Naive thymus-derived CD4-positive, alpha-beta T cell (primary cell): ENCODE results near the gene COX6B1. TPM values are rescaled to one million over a fixed set of nuclear protein-coding genes. Genes with fewer than 3 reads are reported as not detected.

Experiments
- ATAC-seq: fragments of 150-1000 bp; cut with Tn5 transposase; 2 replicates; pipeline ENCODE4 v1.10.0; 2021; ENCODE audit warnings: mild to moderate bottlenecking, moderate library complexity
- CTCF ChIA-PET: fragments of 350-600 bp; sonication (Branson Sonifier 250); formaldehyde crosslinking; loops from one replicate; lab custom pipeline; 2021; ENCODE audit warnings: antibody characterized with exemption; lab: Charles Lee
- POLR2A ChIA-PET: fragments of 350-600 bp; sonication (Branson Sonifier 250); formaldehyde crosslinking; loops from one replicate; lab custom pipeline; 2021; ENCODE audit warnings: antibody characterized with exemption, inconsistent platforms; lab: Charles Lee
- DNase-seq, 9 donors: peaks; one replicate each; pipeline versions ENCODE4 v3.0.0 to v3.0.0-alpha.2; 2020 to 2022; ENCODE audit warnings: mixed read lengths in 1 of 9
- H3K27ac ChIP-seq: one replicate; pipeline ENCODE4 v1.7.0; 2013; ENCODE audit warnings: mild to moderate bottlenecking, low read depth, low read length, moderate library complexity
- H3K27me3 ChIP-seq, 2 donors: one replicate each; pipeline ENCODE4 v1.7.0; 2013; ENCODE audit warnings: low read length in 2 of 2, mild to moderate bottlenecking in 2 of 2, moderate library complexity in 2 of 2; ENCODE audit not compliant: control insufficient read depth in 2 of 2, insufficient read depth in 2 of 2
- H3K36me3 ChIP-seq, 3 experiments: 1 replicate in 2 of 3; 2 replicates in 1 of 3; pipeline ENCODE4 v1.7.0; 2013; ENCODE audit warnings: low read length in 3 of 3, mild to moderate bottlenecking in 3 of 3, moderate library complexity in 1 of 3; ENCODE audit not compliant: insufficient read depth in 3 of 3, control insufficient read depth in 2 of 3
- H3K4me1 ChIP-seq, 2 donors: one replicate each; pipeline ENCODE4 v1.7.0; 2013; ENCODE audit warnings: low read length in 2 of 2, mild to moderate bottlenecking in 2 of 2, moderate library complexity in 1 of 2; ENCODE audit not compliant: control insufficient read depth in 2 of 2, insufficient read depth in 2 of 2
- H3K4me3 ChIP-seq: 2 replicates; pipeline ENCODE4 v1.7.0; 2013; ENCODE audit warnings: mild to moderate bottlenecking, low read length
- H3K9me3 ChIP-seq, 3 experiments: 1 replicate in 2 of 3; 2 replicates in 1 of 3; pipeline ENCODE4 v1.7.0; 2013; ENCODE audit warnings: low read length in 3 of 3; ENCODE audit not compliant: control insufficient read depth in 2 of 3
- H3K27ac Mint-ChIP-seq, 9 donors: one replicate each; pipeline ENCODE4 v1.8.0; 2020 to 2022; ENCODE audit warnings: mixed read lengths in 9 of 9, mild to moderate bottlenecking in 8 of 9, moderate library complexity in 5 of 9, inconsistent platforms in 2 of 9
- H3K27me3 Mint-ChIP-seq, 5 donors: one replicate each; pipeline ENCODE4 v1.8.0; 2021 to 2022; ENCODE audit warnings: mixed read lengths in 5 of 5, mild to moderate bottlenecking in 1 of 5
- H3K36me3 Mint-ChIP-seq, 5 donors: one replicate each; pipeline ENCODE4 v1.8.0; 2020 to 2022; ENCODE audit warnings: mixed read lengths in 5 of 5, mild to moderate bottlenecking in 3 of 5, inconsistent platforms in 1 of 5
- H3K4me1 Mint-ChIP-seq, 7 donors: one replicate each; pipeline ENCODE4 v1.8.0; 2020 to 2022; ENCODE audit warnings: mixed read lengths in 7 of 7, mild to moderate bottlenecking in 3 of 7, inconsistent platforms in 1 of 7
- H3K4me3 Mint-ChIP-seq, 10 donors: one replicate each; pipeline ENCODE4 v1.8.0; 2020 to 2022; ENCODE audit warnings: mild to moderate bottlenecking in 10 of 10, mixed read lengths in 10 of 10, moderate library complexity in 6 of 10, inconsistent platforms in 2 of 10
- H3K9me3 Mint-ChIP-seq, 11 donors: one replicate each; pipeline ENCODE4 v1.8.0; 2020 to 2022; ENCODE audit warnings: mixed read lengths in 11 of 11, mild to moderate bottlenecking in 4 of 11, inconsistent platforms in 1 of 11, moderate library complexity in 1 of 11
- intact Hi-C, 2 donors: fragments of 100-400 bp; cut with micrococcal nuclease; formaldehyde crosslinking; loops; one replicate each; pipeline ENCODE4 v1.15.1; 2023
- polyA plus RNA-seq, 2 donors: library from polyadenylated mRNA; unstranded; fragments of 300-500 nt; fragmentation: Illumina TruSeq; gene quantifications; one replicate each; pipeline ENCODE4 v1.2.3, GENCODE V29; 2021
- total RNA-seq, 6 experiments: library from RNA in 5 of 6; stranded (reverse) in 5 of 6; gene quantifications; 1 replicate in 5 of 6; 2 replicates in 1 of 6; pipeline ENCODE4 v1.2.3 and lab custom pipeline; 2021 to 2026

Gene COX6B1
- total and polyA plus RNA-seq, 7 experiments from 2014 or later: 172 to 873 (median 237) TPM

GRCh38 chr19:35628264-35628564 lies 19.9 kb upstream of the COX6B1 start:
- no peak for ATAC-seq
- POLR2A ChIA-PET: interaction anchor here (0.9 to 1.2 kb wide), 4 partner anchors 15 to 116 kb away, joined by 3 to 5 read pairs (median 4); partner anchors contain the start of genes PSENEN and U2AF1L4
- no peaks in the 10 kb centered on the region for H3K27me3 Mint-ChIP-seq

DNA sequence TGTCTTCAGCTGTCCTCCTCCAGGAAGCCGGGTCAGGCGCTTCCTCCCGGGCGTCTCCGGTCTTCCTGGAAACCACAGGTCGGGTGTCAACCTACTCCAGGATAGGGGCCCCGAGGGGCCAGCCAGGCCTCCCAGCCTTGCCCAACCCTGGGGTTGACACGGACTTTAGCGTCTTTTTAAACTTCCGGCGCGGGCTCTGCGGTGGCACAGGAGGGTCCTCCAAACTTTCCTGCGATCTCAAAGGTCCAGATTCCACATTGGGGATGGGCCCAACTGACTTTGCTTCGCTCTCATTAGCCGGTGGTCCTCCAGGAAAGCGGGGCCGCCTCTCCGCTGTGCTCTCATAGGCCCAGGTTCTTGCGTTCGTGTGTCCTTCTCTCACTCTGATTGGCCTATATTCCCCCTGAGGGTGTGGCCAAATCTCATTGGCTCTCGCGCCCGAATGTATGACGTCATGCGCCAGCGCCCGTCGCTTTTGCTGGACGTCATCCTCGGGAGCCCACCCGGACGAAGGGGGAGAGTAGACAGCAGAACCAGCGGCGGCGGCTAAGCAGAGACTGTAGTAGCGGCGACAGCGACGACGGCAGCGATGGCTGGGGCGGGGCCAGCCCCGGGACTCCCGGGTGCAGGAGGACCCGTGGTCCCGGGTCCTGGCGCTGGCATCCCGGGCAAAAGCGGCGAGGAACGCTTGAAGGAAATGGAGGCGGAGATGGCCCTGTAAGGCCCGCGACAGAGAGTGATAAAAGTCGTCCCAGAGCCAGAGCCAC lies 19.4 kb upstream of the COX6B1 start, which contains the start of gene RBM42:
Gene RBM42 (plus strand): TSS at position 472 of the 767 bp plus-strand sequence. CDS start 118 bp downstream, at position 590.
- H3K27ac ChIP-seq: peak within 1 kb of the TSS; percentile 89
- H3K4me3 Mint-ChIP-seq: peak within 1 kb of the TSS; percentile 91 to 100 (median 98)
- ATAC-seq (peak; percentile 100), DNase-seq (peak; percentile 87 to 98 (median 97))
- intact Hi-C loops: loop anchor here (1.0 to 5.0 kb wide), 10 partner anchors 15 to 488 kb away; partner anchors contain the start of genes COX6B1 (in 2 of the 2), HAUS5 (in 2 of the 2), TMEM147 (in 2 of the 2) and KMT2B (in 1 of the 2)
- ChIA-PET CTCF (no interaction called here), POLR2A (interaction anchor here (0.6 to 1.2 kb wide), 6 partner anchors 15 to 272 kb away, joined by 3 to 5 read pairs (median 4); partner anchors contain the start of genes HAUS5, PSENEN and U2AF1L4)
- no peaks in the 10 kb centered on the region for H3K27me3 Mint-ChIP-seq
- H3K4me3 ChIP-seq: peak within 1 kb of the TSS; percentile 89
- H3K36me3 ChIP-seq: peaks cover 15 to 40% (median 22%) of the 10 kb centered on the region in 3 experiments
- peaks cover 14 to 29% (median 18%) of the 10 kb centered on the region in 5 donors for H3K36me3 Mint-ChIP-seq
- H3K27ac Mint-ChIP-seq: peak within 1 kb of the TSS; percentile 92 to 100 (median 99)
- no peaks in the 10 kb centered on the region for H3K27me3 ChIP-seq
- peaks cover 12 to 35% (median 25%) of the 10 kb centered on the region in 7 donors for H3K4me1 Mint-ChIP-seq
- H3K4me1 ChIP-seq: peaks cover 6 to 15% of the 10 kb centered on the region in 2 donors
- peaks cover 0 to 3% (median 0%) of the 10 kb centered on the region in 11 donors for H3K9me3 Mint-ChIP-seq
- no peaks in the 10 kb centered on the region for H3K9me3 ChIP-seq

More at GRCh38 chr19:35628264-35628564, 19.9 kb upstream of the COX6B1 start:
- CTCF ChIA-PET: no interaction called here
- Histone ChIP-seq H3K36me3 (peaks cover 15 to 35% (median 19%) of the 10 kb centered on the region in 3 experiments), H3K4me3 (peak overlapping the region; percentile 89), H3K27ac (peak overlapping the region; percentile 89), H3K27me3 (no peaks in the 10 kb centered on the region), H3K4me1 (peaks cover 6 to 15% of the 10 kb centered on the region in 2 donors), H3K9me3 (no peaks in the 10 kb centered on the region)
- no peak for DNase-seq
- Mint-ChIP-seq H3K9me3 (peaks cover 0 to 3% (median 0%) of the 10 kb centered on the region in 11 donors), H3K4me3 (peak overlapping the region; percentile 91 to 100 (median 98)), H3K36me3 (peaks cover 12 to 26% (median 14%) of the 10 kb centered on the region in 5 donors), H3K27ac (peak overlapping the region; percentile 92 to 100 (median 99)), H3K4me1 (peaks cover 8 to 35% (median 22%) of the 10 kb centered on the region in 7 donors)
- intact Hi-C loops: loop anchor here (1.0 to 5.0 kb wide), 10 partner anchors 15 to 487 kb away; partner anchors contain the start of genes COX6B1 (in 2 of the 2), HAUS5 (in 2 of the 2), TMEM147 (in 2 of the 2) and KMT2B (in 1 of the 2)

DNA sequence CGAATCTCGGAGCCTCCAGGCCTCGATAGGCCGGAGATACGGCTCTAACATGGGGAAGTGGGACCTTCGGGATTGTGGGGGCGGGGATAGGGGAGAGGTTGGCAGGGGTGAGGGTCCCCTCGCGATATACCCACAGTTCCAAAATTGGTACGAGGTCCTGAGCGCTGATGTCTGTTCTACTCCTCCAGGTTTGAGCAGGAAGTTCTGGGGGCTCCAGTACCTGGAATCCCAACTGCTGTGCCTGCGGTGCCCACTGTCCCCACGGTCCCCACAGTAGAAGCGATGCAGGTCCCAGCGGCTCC lies 18.8 kb upstream of the COX6B1 start:
- H3K36me3 ChIP-seq: peaks cover 15 to 46% (median 22%) of the 10 kb centered on the region in 3 experiments
- CTCF ChIA-PET: no interaction called here
- DNase-seq: no peak
- H3K27ac Mint-ChIP-seq: peak overlapping the region; percentile 92 to 100 (median 99)
- peaks cover 6 to 15% of the 10 kb centered on the region in 2 donors for H3K4me1 ChIP-seq
- H3K9me3 ChIP-seq: no peaks in the 10 kb centered on the region
- H3K27me3 ChIP-seq: no peaks in the 10 kb centered on the region
- H3K9me3 Mint-ChIP-seq: peaks cover 0 to 3% (median 0%) of the 10 kb centered on the region in 11 donors
- peaks cover 14 to 34% (median 18%) of the 10 kb centered on the region in 5 donors for H3K36me3 Mint-ChIP-seq
- H3K27ac ChIP-seq: peak overlapping the region; percentile 89
- H3K4me3 ChIP-seq: peak overlapping the region; percentile 89
- peak overlapping the region; percentile 91 to 100 (median 98) for H3K4me3 Mint-ChIP-seq
- intact Hi-C loops: loop anchor here (2.0 to 5.0 kb wide), 2 partner anchors 88 to 488 kb away; partner anchors contain the start of gene KMT2B (in 1 of the 2)
- POLR2A ChIA-PET: interaction anchor here (0.6 to 1.7 kb wide), 6 partner anchors 9 to 272 kb away, joined by 3 to 7 read pairs (median 4); partner anchors contain the start of gene HAUS5
- H3K27me3 Mint-ChIP-seq: no peaks in the 10 kb centered on the region
- peaks cover 12 to 35% (median 25%) of the 10 kb centered on the region in 7 donors for H3K4me1 Mint-ChIP-seq
- ATAC-seq: no peak

- Histone ChIP-seq H3K9me3 (no peaks in the 10 kb centered on the region), H3K4me3 (no peak overlapping the region), H3K36me3 (peaks cover 15 to 85% (median 22%) of the 10 kb centered on the region in 3 experiments), H3K27me3 (no peaks in the 10 kb centered on the region), H3K27ac (no peak overlapping the region), H3K4me1 (peaks cover 6 to 8% of the 10 kb centered on the region in 2 donors)
- no peaks in the 10 kb centered on the region for H3K27me3 Mint-ChIP-seq
- DNase-seq: no peak
- ATAC-seq: no peak
- POLR2A ChIA-PET: interaction anchor here (0.8 kb wide), 1 partner anchor 14 kb away, joined by 3 read pairs; the partner anchor contains the start of gene COX6B1
- H3K4me1 Mint-ChIP-seq: peaks cover 8 to 25% (median 15%) of the 10 kb centered on the region in 7 donors
- peaks cover 24 to 57% (median 26%) of the 10 kb centered on the region in 5 donors for H3K36me3 Mint-ChIP-seq
- H3K4me3 Mint-ChIP-seq: no peak overlapping the region
- intact Hi-C loops: no loop called here
- H3K9me3 Mint-ChIP-seq: peaks cover 0 to 1% (median 0%) of the 10 kb centered on the region in 11 donors
- H3K27ac Mint-ChIP-seq: no peak overlapping the region
- CTCF ChIA-PET: interaction anchor here (0.7 kb wide), 1 partner anchor 14 kb away, joined by 3 read pairs; the partner anchor contains the start of gene COX6B1
Observed at GRCh38 chr19:35633727-35634440, 14.2 kb upstream of the COX6B1 start.

GRCh38 chr19:35636651-35637050 lies 11.5 kb upstream of the COX6B1 start:
- peaks cover 7 to 17% (median 11%) of the 10 kb centered on the region in 7 donors for H3K4me1 Mint-ChIP-seq
- POLR2A ChIA-PET: no interaction called here
- H3K27me3 Mint-ChIP-seq: no peaks in the 10 kb centered on the region
- Histone ChIP-seq H3K27ac (no peak overlapping the region), H3K36me3 (peaks cover 5 to 66% (median 15%) of the 10 kb centered on the region in 3 experiments), H3K9me3 (no peaks in the 10 kb centered on the region), H3K27me3 (no peaks in the 10 kb centered on the region), H3K4me3 (no peak overlapping the region), H3K4me1 (peaks cover 4 to 6% of the 10 kb centered on the region in 2 donors)
- no peak for ATAC-seq
- CTCF ChIA-PET: no interaction called here
- H3K4me3 Mint-ChIP-seq: no peak overlapping the region
- H3K36me3 Mint-ChIP-seq: peaks cover 16 to 43% (median 21%) of the 10 kb centered on the region in 5 donors
- intact Hi-C loops: no loop called here
- H3K27ac Mint-ChIP-seq: no peak overlapping the region
- no peak for DNase-seq
- H3K9me3 Mint-ChIP-seq: no peaks in the 10 kb centered on the region

GRCh38 chr19:35637165-35637564 lies 11.0 kb upstream of the COX6B1 start:
- no peak overlapping the region for H3K27ac ChIP-seq
- Mint-ChIP-seq H3K4me1 (peaks cover 7 to 14% (median 9%) of the 10 kb centered on the region in 7 donors), H3K4me3 (no peak overlapping the region), H3K27me3 (no peaks in the 10 kb centered on the region), H3K36me3 (peaks cover 11 to 38% (median 16%) of the 10 kb centered on the region in 5 donors), H3K27ac (peak overlapping the region in 1 of 9 donors; percentile 14), H3K9me3 (no peaks in the 10 kb centered on the region)
- no peaks in the 10 kb centered on the region for H3K9me3 ChIP-seq
- peaks cover 0 to 61% (median 10%) of the 10 kb centered on the region in 3 experiments for H3K36me3 ChIP-seq
- H3K27me3 ChIP-seq: no peaks in the 10 kb centered on the region
- DNase-seq: no peak
- peaks cover 8 to 11% of the 10 kb centered on the region in 2 donors for H3K4me1 ChIP-seq
- H3K4me3 ChIP-seq: no peak overlapping the region
- CTCF ChIA-PET: no interaction called here
- ATAC-seq: no peak
- intact Hi-C loops: no loop called here
- POLR2A ChIA-PET: no interaction called here
